WI38 (cell line): ENCODE measurements around the gene AQP12B.

ENCODE experiments used
- H3K4me3 ChIP-seq: 2 replicates; pipeline ENCODE4 v1.5.1; 2011; ENCODE audit warnings: low read depth, mild to moderate bottlenecking, control low read depth, low read length
- CTCF ChIP-seq: IDR thresholded peaks from 2 replicates; pipeline ENCODE4 v1.5.1; 2012; ENCODE audit warnings: low read depth, mild to moderate bottlenecking, control low read depth, low read length

The AQP12B gene

GRCh38 chr2:240640939-240641338, 41.7 kb downstream of the AQP12B start:
- peak; percentile 39; the same call in 1 of the 2 replicates for TF ChIP-seq CTCF
- H3K4me3 ChIP-seq = no peak overlapping the region

- no peak for TF ChIP-seq CTCF
- no peak overlapping the region for H3K4me3 ChIP-seq
Measured at GRCh38 chr2:240639566-240639965, 43.1 kb downstream of the AQP12B start.

GRCh38 chr2:240638512-240639160, 44.0 kb downstream of the AQP12B start:
- no peak for TF ChIP-seq CTCF
- H3K4me3 ChIP-seq = no peak overlapping the region

- H3K4me3 ChIP-seq = no peak overlapping the region
- no peak for TF ChIP-seq CTCF
Measured at GRCh38 chr2:240637901-240638345, 44.8 kb downstream of the AQP12B start.

- H3K4me3 ChIP-seq = no peak overlapping the region
- TF ChIP-seq CTCF = no peak
Measured at GRCh38 chr2:240637116-240637900, 45.4 kb downstream of the AQP12B start.

GRCh38 chr2:240636563-240637115, 46.0 kb downstream of the AQP12B start:
- no peak for TF ChIP-seq CTCF
- H3K4me3 ChIP-seq = no peak overlapping the region
